ENCODE measurements around the gene ZNF138.

DNA sequence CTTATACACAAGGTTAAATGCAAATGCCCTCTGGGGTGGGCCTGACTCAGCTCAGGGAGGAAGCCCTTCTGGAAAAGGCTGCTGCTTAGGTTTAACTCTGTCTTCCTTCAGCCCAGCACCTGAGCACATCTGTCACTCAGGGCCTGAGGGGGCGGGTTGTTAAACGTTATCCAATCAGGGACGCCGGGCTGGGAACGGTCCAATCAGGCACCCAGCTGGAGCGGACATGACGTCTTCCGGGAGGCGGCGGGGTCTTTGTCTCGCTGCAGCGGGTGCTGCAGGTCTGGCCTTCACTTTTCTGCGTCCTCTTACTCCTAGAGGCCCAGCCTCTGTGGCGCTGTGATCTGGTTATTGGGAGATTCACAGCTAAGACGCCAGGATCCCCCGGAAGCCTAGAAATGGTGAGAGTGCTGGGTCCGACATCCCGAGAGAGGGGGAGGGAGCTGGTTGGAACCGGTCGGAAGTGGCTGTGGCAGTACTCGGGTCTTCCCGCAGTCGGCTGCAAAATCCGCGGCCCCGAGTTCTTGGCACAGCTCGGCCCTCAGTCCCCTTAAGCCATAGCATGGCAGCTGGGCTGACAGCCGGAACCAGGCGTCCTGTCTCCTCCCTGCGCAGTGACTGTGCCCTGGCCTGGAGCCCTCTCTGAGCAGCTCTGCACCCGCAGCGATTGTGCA lies at the start of gene ZNF138:
- no peak for TF ChIP-seq ZNF219 (CRISPR knock-in tag; IDR thresholded peaks at IDR 0.05; ENCODE audit: borderline replicate concordance)
- no peak for TF ChIP-seq ZNF512 (CRISPR knock-in tag; IDR thresholded peaks at IDR 0.05; ENCODE audit: borderline replicate concordance)
- TF ChIP-seq TEAD4 (CRISPR knock-in tag; IDR thresholded peaks at IDR 0.05), result no peak
- TF ChIP-seq ELF4 (CRISPR knock-in tag; IDR thresholded peaks at IDR 0.05; ENCODE audit: low read depth), result no peak
- no peak for TF ChIP-seq CTCF (IDR thresholded peaks at IDR 0.05)
- no peak for TF ChIP-seq SMAD3 (CRISPR knock-in tag; IDR thresholded peaks at IDR 0.05; ENCODE audit: borderline replicate concordance)
- no peak for TF ChIP-seq FOXJ3 (CRISPR knock-in tag; IDR thresholded peaks at IDR 0.05; ENCODE audit: borderline replicate concordance)
- TF ChIP-seq, protein P1, sequence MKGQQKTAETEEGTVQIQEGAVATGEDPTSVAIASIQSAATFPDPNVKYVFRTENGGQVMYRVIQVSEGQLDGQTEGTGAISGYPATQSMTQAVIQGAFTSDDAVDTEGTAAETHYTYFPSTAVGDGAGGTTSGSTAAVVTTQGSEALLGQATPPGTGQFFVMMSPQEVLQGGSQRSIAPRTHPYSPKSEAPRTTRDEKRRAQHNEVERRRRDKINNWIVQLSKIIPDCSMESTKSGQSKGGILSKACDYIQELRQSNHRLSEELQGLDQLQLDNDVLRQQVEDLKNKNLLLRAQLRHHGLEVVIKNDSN (CRISPR knock-in tag; IDR thresholded peaks at IDR 0.05), result no peak
- TF ChIP-seq, protein P2, sequence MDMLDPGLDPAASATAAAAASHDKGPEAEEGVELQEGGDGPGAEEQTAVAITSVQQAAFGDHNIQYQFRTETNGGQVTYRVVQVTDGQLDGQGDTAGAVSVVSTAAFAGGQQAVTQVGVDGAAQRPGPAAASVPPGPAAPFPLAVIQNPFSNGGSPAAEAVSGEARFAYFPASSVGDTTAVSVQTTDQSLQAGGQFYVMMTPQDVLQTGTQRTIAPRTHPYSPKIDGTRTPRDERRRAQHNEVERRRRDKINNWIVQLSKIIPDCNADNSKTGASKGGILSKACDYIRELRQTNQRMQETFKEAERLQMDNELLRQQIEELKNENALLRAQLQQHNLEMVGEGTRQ (CRISPR knock-in tag; IDR thresholded peaks at IDR 0.05), result no peak
- TF ChIP-seq SP1 (CRISPR knock-in tag; conservative IDR thresholded peaks at IDR 0.05), result no peak
- TF ChIP-seq, protein P3, sequence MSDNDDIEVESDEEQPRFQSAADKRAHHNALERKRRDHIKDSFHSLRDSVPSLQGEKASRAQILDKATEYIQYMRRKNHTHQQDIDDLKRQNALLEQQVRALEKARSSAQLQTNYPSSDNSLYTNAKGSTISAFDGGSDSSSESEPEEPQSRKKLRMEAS (CRISPR knock-in tag; IDR thresholded peaks at IDR 0.05), result no peak; the same call in 1 of the 2 replicates
